Lower leg skin (tissue), 3 donors: ENCODE results near the gene TP53TG3D.
"Not testable (repeated sequence)": the region's sequence is repeated elsewhere in the genome, so short reads cannot be mapped to it uniquely, and the experiment has no call there.

ENCODE experiments used
- CTCF ChIP-seq, 3 donors: fragments of 450-650 bp; IDR thresholded peaks; one replicate each; pipeline ENCODE4 v1.5.1; 2016; ENCODE audit warnings: antibody characterized with exemption in 3 of 3, mild to moderate bottlenecking in 3 of 3, moderate library complexity in 2 of 3
- POLR2A ChIP-seq, 2 donors: fragments of 450-650 bp; IDR thresholded peaks; one replicate each; pipeline ENCODE4 v1.6.1; 2016 to 2017; ENCODE audit warnings: antibody characterized with exemption in 2 of 2, mild to moderate bottlenecking in 1 of 2, moderate library complexity in 1 of 2

DNA sequence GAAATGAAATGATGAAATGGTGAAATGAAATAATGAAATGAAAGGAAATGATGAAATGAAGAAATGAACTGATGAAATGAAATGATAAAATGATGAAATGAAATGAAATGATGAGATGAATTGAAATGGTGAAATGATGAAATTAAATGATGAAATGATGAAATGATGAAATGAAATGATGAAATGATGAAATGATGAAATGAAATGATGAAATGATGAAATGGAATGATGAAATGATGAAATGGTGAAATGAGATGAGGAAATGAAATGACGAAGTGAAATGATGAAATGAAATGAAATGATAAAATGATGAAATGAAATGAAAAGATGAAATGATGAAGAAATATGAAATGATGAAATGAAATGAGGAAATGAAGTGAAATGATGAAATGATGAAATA, 28.8 kb downstream of the TP53TG3D start:
- TF ChIP-seq CTCF, POLR2A (IDR thresholded peaks at IDR 0.05): not testable (repeated sequence)
